Fibroblast of skin of scalp (primary cell): ENCODE data around the gene TNFAIP1.

ENCODE experiments used
- DNase-seq: peaks from one replicate; pipeline ENCODE4 v3.0.0-alpha.2; 2013

TNFAIP1 gene

DNA sequence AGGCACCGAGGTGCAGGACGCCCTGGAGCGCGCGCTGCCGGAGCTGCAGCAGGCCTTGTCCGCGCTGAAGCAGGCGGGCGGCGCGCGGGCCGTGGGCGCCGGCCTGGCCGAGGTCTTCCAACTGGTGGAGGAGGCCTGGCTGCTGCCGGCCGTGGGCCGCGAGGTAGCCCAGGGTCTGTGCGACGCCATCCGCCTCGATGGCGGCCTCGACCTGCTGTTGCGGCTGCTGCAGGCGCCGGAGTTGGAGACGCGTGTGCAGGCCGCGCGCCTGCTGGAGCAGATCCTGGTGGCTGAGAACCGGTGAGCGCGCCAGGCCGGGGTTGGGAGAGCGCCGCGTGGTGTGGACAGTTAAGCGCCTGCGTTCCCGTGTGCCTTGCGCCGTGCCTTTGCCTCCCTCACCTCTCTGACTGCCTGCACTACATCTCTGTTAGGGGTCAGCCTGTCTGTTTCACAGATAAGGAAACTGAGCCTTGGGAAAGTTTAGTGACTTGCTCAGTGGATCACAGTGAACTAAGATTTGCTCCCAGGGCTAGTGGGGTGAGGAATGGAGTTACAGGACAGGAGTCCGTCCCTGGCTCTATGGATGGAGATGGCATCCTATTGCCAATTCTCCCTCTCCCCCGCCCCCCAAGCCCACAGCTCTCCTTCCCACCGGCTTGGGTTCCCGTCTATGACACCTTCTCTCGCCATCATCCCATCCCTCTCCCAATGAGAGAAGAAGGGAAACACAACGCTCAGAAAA lies 36.8 kb downstream of the TNFAIP1 start:
- DNase-seq, result peak; percentile 19

DNA sequence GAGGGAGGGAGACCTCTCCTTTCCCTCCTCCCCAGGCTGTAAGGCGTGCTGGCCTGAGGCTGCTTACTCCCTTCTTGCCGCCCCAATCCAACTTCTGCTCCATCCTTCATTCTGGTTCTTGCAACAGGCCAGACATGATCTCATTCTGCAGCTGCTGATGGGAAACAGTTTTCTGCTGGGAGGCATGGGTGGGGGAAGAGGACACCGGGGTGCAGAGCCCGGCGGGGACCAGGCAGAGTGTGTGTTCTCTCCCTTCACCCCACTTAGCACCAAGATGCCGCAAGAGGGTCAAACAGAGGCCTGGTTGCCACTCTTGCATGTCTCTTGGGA lies 37.3 kb downstream of the TNFAIP1 start:
- DNase-seq, result no peak

DNA sequence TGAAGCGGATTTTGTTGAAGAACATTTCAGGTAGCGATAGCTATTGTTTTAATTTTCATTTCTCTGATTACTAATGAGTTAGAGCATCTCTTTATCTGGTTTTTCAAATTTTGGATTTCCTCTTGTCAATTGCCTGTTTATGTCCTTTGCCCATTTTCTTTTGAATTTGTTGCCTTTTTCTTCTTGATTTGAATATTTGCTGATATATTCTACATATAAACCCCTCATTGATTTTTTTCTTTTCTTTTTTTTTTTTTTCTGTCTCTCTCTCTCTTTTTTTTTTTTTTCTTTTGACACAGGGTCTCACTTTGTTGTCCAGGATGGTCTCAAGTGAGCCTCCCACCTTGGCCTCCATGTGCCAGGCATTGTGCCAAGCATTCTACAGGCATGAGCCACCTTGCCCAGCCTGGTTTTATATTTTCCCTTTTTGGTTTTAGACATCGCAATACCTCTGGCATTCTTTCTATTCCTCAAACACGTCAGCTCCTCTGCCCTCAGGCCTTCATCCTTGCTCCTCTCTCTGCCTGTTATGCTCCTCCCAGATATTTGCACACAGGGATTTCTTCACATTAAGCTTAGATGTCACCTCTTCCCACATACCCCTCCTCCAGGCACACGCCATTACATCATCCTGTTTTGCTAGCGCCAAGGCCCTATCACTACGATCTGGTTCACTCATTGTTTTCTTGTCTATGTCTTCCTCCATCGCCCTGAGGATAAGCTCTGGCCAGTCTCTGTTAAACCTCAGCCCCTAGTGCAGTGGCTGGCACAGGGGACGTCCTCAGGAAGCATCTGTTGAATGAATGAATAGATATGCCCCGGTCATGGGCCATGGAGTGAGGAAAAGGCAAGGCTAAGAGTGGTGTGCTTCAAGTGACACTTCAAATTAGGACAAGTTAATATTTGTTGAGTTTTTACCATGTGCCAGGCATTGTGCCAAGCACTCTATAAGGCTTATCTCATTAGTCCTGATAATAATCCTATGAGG lies 44.5 kb downstream of the TNFAIP1 start:
- peak; percentile 31 for DNase-seq

DNA sequence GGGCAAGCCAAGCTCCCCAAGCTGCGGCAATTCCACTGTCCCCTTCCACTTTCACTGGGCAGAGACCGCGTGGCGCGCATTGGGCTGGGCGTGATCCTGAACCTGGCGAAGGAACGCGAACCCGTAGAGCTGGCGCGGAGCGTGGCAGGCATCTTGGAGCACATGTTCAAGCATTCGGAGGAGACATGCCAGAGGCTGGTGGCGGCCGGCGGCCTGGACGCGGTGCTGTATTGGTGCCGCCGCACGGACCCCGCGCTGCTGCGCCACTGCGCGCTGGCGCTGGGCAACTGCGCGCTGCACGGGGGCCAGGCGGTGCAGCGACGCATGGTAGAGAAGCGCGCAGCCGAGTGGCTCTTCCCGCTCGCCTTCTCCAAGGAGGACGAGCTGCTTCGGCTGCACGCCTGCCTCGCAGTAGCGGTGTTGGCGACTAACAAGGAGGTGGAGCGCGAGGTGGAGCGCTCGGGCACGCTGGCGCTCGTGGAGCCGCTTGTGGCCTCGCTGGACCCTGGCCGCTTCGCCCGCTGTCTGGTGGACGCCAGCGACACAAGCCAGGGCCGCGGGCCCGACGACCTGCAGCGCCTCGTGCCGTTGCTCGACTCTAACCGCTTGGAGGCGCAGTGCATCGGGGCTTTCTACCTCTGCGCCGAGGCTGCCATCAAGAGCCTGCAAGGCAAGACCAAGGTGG lies 45.7 kb downstream of the TNFAIP1 start:
- no peak for DNase-seq

DNA sequence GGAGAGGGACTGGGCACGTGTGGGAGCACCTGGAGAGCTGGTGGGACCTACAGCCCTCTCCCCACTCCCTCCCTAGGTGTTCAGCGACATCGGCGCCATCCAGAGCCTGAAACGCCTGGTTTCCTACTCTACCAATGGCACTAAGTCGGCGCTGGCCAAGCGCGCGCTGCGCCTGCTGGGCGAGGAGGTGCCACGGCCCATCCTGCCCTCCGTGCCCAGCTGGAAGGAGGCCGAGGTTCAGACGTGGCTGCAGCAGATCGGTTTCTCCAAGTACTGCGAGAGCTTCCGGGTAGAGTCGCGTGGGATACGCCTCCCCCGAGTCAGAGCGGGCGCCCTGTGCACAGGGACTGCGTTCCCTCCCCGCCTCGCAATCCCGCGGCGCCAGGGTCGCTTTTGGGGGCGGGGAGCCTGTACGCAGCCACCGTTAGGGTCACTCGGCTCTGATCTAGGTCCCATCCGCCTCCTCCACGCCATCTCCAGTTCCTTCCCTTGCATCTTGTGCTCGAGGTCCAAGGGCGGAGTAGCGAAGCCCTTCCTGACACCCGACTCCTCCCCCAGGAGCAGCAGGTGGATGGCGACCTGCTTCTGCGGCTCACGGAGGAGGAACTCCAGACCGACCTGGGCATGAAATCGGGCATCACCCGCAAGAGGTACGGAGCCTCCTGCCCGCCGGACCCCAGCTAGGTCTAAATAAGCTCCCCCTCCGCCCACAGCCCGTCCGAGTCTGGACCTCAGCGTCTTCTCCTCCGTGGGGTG lies 48.9 kb downstream of the TNFAIP1 start:
- DNase-seq, result no peak

DNA sequence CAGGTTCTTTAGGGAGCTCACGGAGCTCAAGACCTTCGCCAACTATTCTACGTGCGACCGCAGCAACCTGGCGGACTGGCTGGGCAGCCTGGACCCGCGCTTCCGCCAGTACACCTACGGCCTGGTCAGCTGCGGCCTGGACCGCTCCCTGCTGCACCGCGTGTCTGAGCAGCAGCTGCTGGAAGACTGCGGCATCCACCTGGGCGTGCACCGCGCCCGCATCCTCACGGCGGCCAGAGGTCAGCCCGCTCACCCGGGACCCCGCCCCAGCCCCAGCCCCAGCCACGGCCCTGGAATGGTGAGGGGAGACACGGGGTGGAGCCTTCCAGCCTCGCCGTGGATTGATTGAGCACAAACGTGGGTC lies 49.5 kb downstream of the TNFAIP1 start:
- DNase-seq, result no peak

DNA sequence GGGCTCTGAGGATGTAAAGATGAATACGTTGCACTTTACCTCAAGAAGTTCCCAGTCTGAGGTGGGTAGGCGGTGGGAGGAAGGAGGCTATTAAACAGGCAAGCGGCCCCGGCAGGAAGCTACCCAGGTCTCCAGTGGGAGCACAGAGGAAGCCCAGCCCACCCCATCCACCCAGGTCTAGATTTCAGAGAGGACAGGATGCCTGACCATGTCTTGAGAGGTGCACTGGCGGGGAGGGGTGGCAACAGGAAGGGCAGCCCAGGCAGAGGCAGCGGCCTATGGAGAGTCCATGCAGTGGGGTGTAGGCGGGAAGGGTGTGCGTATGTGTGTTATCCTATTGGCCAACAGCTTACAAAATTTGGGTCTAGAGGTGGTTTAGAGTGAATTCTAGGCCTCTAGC lies 49.8 kb downstream of the TNFAIP1 start:
- DNase-seq, result no peak

DNA sequence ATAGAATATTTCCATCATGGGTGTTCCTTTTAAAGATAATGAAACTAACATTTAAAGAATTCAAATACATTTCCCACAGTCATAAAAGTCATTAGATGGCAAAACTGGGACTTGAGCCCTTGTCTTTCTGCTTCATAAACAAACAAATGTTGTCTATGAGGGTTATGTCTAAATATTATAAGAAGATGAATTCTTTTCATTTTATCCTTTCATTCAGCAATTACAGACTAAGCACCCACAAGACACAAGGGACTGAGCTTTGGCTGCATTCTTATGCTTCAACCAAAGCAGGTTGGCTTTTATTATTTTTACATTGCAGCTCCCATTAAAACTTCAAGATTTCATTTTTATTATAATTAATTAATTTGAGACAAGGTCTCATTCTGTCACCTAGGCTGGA lies 50.8 kb downstream of the TNFAIP1 start:
- DNase-seq, result no peak

DNA sequence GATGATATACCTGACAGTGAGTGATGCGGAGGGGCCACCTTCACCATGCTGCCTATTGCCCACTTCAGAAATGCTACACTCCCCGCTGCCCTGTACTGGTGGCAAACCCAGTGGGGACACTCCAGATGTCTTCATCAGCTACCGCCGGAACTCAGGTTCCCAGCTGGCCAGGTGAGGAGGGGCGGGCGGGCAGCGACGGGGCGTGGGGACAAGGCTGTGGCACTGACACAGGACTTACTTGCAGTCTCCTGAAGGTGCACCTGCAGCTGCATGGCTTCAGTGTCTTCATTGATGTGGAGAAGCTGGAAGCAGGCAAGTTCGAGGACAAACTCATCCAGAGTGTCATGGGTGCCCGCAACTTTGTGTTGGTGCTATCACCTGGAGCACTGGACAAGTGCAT lies 52.5 kb downstream of the TNFAIP1 start:
- no peak for DNase-seq

DNA sequence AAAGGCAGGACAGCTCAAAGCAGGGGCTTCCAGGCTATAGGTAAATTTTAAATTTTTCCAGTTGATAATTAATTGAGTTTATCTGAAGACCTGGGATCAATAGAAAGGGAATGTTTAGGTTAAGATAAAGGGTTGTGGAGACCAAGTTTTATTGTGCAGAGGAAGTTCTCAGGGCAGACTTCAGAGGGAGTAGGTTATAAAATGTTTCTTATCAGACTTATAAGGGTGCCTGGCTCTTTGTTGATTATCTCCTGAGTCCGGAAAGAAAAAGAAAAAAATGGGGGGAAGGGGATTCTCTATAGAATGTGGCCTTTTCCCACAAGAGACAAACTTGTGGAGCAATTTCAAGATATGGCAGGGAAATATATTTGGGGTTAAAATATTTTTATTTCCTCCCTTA lies 54.6 kb downstream of the TNFAIP1 start:
- DNase-seq, result no peak

DNA sequence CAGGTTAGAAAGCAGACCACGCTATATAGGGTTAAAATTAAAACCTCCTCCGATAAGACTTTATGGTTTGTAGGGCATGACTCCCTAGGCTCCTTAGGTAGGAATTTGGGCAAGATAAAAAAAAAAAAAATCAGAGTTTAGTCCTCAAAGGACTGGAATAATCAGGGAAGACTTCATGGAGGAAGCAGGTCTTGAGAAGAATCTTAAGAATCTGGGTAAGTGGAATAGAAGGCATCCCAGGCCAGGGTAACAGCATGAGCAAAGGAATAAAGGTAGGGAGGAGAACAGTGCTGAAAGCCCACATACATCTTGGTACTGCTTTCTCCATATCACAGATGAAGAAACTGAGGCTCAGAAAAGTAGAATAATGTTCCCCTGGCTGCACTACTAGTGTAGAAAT lies 55.0 kb downstream of the TNFAIP1 start:
- no peak for DNase-seq

DNA sequence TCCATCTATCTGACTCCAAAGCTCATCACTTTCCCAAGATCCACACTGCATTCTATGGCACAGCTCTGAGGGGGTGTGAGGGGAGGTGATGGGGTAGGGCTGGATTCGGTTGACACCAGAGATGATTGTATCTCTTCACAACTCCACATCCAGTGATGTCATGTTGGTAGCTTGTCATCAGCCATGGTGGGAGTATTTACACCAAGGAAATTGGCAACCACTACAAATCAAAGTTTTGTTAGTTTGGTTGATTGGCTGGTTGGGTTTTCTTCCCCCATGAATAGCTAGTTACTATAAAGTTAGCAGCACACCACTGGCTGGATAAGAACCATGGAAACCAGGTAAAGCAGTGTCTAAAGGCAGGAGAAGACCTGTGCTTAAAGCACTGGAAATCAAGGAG lies 55.4 kb downstream of the TNFAIP1 start:
- no peak for DNase-seq

DNA sequence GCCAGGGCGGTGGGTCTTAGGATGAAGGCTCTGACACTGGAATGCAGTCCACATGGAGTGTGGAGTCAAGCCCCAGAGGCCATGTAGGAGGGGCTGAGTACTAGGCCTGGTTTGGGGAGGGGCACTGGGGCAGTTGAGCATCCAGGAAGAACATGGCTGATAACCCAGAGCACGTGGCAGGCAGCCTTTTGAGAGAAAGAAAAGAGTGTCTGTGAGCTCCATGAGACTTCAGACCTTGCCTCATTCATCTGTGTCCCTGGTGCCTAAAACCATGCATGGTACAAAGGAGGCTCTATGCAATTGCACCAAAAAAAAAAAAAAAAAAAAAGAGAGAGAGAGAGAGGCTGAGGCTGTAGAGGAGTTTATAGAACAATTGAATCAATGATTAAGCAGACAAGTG lies 55.8 kb downstream of the TNFAIP1 start:
- DNase-seq, result no peak

DNA sequence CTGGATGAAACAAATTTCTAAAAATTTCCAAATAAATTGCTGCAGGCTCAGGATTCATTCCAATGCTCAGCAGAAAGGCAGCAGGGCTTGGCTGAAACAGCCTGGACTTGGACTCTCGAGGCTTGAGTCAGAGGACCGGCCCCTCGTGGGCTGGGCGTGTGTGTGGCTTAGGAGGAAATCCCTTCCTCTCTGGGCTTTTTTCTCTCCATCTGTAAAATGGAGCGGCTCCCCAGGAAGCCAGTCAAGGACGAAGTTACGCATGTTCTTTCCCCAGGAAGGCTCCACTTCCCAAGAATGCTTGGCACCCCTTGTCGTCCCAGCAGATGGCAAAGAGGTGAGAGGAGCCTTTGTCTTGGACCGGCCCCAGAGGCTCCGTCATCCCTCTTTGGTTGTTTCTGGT lies 56.9 kb downstream of the TNFAIP1 start:
- DNase-seq, result no peak

DNA sequence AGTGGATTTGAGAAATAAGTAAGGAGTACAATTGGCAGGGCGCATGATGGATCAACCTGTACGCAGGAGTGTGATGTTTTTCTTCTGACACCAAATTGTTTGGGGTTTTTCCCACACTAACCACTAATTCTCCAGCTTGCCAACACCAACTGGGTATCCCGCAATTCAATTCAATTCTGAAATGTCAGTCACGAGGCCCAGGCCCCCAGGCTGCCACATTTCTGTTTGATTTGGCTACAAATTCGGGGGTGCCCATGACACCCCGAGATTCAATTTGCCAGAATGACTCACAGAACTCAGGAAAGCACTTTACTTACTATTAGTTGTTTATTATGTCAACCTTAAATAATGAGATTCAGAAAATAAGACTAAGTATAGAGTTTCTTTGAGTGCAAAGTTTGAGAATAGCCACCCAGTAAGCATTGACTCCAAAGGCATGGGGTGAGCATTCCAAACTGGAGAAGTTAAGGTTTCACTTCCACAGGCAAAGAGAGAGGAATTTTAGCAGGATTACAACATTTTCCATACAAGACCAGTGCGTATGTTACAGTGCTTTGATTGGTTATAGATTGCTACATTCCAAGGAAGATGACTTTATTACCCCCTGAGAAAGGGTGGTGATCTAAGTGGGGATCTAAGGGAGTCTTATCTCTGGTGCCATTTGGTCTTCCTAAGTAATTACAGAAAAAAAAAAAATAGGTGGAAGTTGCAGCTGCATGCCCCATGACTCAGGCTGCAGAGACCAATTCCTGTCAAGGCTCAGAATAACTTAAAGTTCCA lies 59.0 kb downstream of the TNFAIP1 start:
- peak; percentile 19 for DNase-seq

DNA sequence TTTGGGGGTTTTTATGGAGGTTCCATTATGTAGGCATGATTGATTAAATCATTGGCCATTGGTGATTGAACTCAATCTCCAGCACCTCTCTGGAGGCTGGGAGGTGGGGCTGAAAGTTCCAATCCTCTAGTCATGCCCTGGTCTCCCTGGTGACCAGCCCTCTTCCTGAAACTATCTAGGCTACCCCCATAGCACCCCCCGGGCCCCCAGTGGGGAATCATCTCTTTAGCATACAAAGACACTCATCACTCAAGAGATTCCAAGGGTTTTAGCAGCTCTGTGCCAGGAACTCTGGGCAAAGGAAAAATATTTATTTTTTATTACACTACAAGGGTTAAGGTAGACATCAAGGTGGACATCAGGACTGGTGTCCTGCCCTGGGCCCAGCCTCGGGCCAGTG lies 59.9 kb downstream of the TNFAIP1 start:
- DNase-seq, result no peak

DNA sequence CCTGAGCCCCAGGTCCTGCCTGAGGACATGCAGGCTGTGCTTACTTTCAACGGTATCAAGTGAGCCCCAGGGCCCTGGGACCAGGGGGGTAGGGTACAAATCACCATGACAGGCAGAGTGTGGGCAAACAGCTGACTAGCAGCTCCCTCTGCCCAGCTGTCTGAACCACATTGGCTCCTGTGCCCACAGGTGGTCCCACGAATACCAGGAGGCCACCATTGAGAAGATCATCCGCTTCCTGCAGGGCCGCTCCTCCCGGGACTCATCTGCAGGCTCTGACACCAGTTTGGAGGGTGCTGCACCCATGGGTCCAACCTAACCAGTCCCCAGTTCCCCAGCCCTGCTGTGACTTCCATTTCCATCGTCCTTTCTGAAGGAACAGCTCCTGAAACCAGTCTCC lies 60.4 kb downstream of the TNFAIP1 start:
- DNase-seq, result no peak
